Tibial nerve (tissue), 4 donors: ENCODE data around the gene RAB1B. TPM values are rescaled to one million over a fixed set of nuclear protein-coding genes. Genes with fewer than 3 reads are reported as not detected.

Source experiments
- DNase-seq, 2 donors: peaks; one replicate each; pipeline ENCODE4 v3.0.0-alpha.2; 2019; ENCODE audit warnings: low spot score in 2 of 2
- H3K27ac ChIP-seq, 4 donors: fragments of 200-600 bp; sonication (generic) in 3 of 4; one replicate each; pipeline ENCODE4 v1.5.1; 2017 to 2019; ENCODE audit warnings: mild to moderate bottlenecking in 1 of 4
- H3K27me3 ChIP-seq, 2 donors: fragments of 200-600 bp; sonication (generic) in 1 of 2; one replicate each; pipeline versions ENCODE4 v1.5.1 to v1.6.0; 2017 to 2019
- H3K36me3 ChIP-seq, 3 donors: fragments of 200-600 bp; sonication (generic); one replicate each; pipeline ENCODE4 v1.5.1; 2018 to 2019
- H3K4me1 ChIP-seq, 4 donors: fragments of 200-600 bp; sonication (generic) in 3 of 4; one replicate each; pipeline ENCODE4 v1.5.1; 2017 to 2019
- H3K4me3 ChIP-seq, 4 donors: fragments of 200-600 bp; sonication (generic) in 3 of 4; one replicate each; pipeline ENCODE4 v1.5.1; 2017 to 2019; ENCODE audit warnings: mild to moderate bottlenecking in 1 of 4, moderate library complexity in 1 of 4
- H3K9me3 ChIP-seq, 4 donors: fragments of 200-600 bp; sonication (generic) in 3 of 4; one replicate each; pipeline ENCODE4 v1.5.1; 2017 to 2019
- EP300 ChIP-seq, 2 donors: sonication (generic); formaldehyde crosslinking; IDR thresholded peaks; one replicate each; pipeline ENCODE4 v1.6.1; 2017; ENCODE audit warnings: antibody characterized with exemption in 2 of 2, mild to moderate bottlenecking in 1 of 2
- POLR2A ChIP-seq, 2 donors: fragments of 450-650 bp; IDR thresholded peaks; one replicate each; pipeline ENCODE4 v1.6.1; 2017; ENCODE audit warnings: antibody characterized with exemption in 2 of 2, mild to moderate bottlenecking in 2 of 2, moderate library complexity in 2 of 2
- WGBS, 2 donors: methylation state at CpG; one replicate each; pipeline ENCODE4 v1.1.5; 2018; 5-methylcytosine and 5-hydroxymethylcytosine counted together
- total RNA-seq, 4 donors: library from RNA; depleted of rRNA; stranded (reverse); fragments of >200 nt; gene quantifications; one replicate each; pipeline ENCODE4 v1.1.0, GENCODE V29; 2016
- TF ChIP-seq, protein P1 (sequence below), 5 experiments: fragments of 200-600 bp in 3 of 5; fragments of 450-650 bp in 2 of 5; sonication (generic) in 3 of 5; IDR thresholded peaks; one replicate each; pipeline ENCODE4 v1.5.1; 2016 to 2019; ENCODE audit warnings: antibody characterized with exemption in 5 of 5, mild to moderate bottlenecking in 3 of 5, moderate library complexity in 2 of 5

Gene RAB1B
- total RNA-seq, 4 donors from 2014 or later, result 76.3 to 144 (median 96.8) TPM

DNA sequence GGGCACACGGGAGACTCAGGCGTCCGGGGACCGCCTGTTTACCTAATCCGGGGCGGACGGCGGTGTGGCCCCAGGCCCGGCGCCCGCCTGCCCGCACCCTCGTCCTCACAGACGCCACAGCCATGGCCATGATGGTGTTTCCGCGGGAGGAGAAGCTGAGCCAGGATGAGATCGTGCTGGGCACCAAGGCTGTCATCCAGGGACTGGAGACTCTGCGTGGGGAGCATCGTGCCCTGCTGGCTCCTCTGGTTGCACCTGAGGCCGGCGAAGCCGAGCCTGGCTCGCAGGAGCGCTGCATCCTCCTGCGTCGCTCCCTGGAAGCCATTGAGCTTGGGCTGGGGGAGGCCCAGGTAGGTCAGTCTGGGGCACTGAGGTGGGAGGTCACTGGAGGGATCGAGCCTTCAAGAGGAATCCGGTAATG, 10.0 kb upstream of the RAB1B start:
- no peaks in the 10 kb centered on the region for H3K9me3 ChIP-seq
- 4 to 5% methylated on average over 16 to 18 of the region's 28 CpGs for WGBS, 2 donors
- H3K4me3 ChIP-seq, result peak overlapping the region; percentile 71 to 87 (median 84)
- H3K4me1 ChIP-seq, result peaks cover 0 to 18% (median 4%) of the 10 kb centered on the region in 4 donors
- no peak for DNase-seq
- H3K27ac ChIP-seq, result peak overlapping the region; percentile 65 to 87 (median 83)
- H3K27me3 ChIP-seq, result no peaks in the 10 kb centered on the region
- H3K36me3 ChIP-seq, result peaks cover 0 to 40% (median 0%) of the 10 kb centered on the region in 3 donors
- TF ChIP-seq, protein P1, sequence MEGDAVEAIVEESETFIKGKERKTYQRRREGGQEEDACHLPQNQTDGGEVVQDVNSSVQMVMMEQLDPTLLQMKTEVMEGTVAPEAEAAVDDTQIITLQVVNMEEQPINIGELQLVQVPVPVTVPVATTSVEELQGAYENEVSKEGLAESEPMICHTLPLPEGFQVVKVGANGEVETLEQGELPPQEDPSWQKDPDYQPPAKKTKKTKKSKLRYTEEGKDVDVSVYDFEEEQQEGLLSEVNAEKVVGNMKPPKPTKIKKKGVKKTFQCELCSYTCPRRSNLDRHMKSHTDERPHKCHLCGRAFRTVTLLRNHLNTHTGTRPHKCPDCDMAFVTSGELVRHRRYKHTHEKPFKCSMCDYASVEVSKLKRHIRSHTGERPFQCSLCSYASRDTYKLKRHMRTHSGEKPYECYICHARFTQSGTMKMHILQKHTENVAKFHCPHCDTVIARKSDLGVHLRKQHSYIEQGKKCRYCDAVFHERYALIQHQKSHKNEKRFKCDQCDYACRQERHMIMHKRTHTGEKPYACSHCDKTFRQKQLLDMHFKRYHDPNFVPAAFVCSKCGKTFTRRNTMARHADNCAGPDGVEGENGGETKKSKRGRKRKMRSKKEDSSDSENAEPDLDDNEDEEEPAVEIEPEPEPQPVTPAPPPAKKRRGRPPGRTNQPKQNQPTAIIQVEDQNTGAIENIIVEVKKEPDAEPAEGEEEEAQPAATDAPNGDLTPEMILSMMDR (IDR thresholded peaks at IDR 0.05), result peak in 3 of 5 experiments; percentile 6 to 47 (median 24)
- no peak for TF ChIP-seq EP300 (IDR thresholded peaks at IDR 0.05)

DNA sequence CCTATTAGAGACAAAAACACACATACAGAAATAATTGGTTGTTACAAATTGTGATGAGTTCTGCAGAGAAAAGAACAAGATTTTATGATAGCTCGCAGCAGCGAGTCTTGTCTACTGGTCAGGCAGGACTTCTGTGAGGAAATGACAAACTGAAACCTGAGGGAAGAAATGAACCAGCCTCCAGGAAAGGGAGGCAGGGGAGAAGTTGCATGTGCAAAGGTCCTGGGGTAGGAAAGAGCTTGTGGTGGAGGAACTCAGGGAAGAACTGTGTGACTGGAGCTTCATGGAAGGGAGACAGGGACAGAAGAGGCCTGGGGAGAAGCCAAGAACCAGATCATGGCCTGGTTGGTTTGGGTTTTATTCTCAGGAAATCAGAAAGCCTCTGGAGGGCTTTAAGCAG, 9.2 kb upstream of the RAB1B start:
- no peak overlapping the region for H3K4me3 ChIP-seq
- WGBS, 2 donors, result 95 to 96% methylated on average over 2 of the region's 2 CpGs

DNA sequence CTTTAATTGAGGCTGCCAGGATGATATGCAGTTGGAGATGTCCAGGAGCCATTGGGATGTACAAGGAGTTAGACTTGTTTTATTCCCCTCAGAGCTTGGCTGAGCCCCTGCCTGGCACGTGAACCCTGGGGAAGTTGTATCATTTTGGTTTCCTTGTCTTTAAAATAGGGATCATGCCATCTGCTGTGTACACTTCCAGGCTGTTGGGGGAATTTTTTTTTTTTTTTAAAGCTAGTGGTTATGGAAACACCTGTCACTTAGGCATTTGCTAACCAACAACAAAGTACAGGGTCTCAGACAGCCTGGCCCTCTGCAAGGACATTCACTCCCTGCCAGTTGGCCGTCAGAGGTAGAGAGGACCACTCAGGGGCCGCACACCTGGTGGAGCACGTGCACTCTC, 8.5 kb upstream of the RAB1B start:
- peaks cover 0 to 18% (median 4%) of the 10 kb centered on the region in 4 donors for H3K4me1 ChIP-seq
- H3K9me3 ChIP-seq, result no peaks in the 10 kb centered on the region
- no peak overlapping the region for H3K4me3 ChIP-seq
- peaks cover 0 to 55% (median 0%) of the 10 kb centered on the region in 3 donors for H3K36me3 ChIP-seq
- H3K27me3 ChIP-seq, result no peaks in the 10 kb centered on the region
- 87 to 92% methylated on average over 4 of the region's 4 CpGs for WGBS, 2 donors
- no peak for DNase-seq
- H3K27ac ChIP-seq, result no peak overlapping the region
- TF ChIP-seq, protein P1 (IDR thresholded peaks at IDR 0.05), result no peak
- TF ChIP-seq POLR2A (IDR thresholded peaks at IDR 0.05) (no peak), EP300 (IDR thresholded peaks at IDR 0.05) (no peak)

More for the DNA sequence above, 9.2 kb upstream of the RAB1B start:
- TF ChIP-seq EP300 (IDR thresholded peaks at IDR 0.05) (no peak), POLR2A (IDR thresholded peaks at IDR 0.05) (no peak)
- TF ChIP-seq, protein P1 (IDR thresholded peaks at IDR 0.05), result no peak
- Histone ChIP-seq H3K27me3 (no peaks in the 10 kb centered on the region), H3K27ac (no peak overlapping the region), H3K4me1 (peaks cover 0 to 18% (median 4%) of the 10 kb centered on the region in 4 donors), H3K9me3 (no peaks in the 10 kb centered on the region), H3K36me3 (peaks cover 0 to 47% (median 0%) of the 10 kb centered on the region in 3 donors)
- DNase-seq, result no peak

DNA sequence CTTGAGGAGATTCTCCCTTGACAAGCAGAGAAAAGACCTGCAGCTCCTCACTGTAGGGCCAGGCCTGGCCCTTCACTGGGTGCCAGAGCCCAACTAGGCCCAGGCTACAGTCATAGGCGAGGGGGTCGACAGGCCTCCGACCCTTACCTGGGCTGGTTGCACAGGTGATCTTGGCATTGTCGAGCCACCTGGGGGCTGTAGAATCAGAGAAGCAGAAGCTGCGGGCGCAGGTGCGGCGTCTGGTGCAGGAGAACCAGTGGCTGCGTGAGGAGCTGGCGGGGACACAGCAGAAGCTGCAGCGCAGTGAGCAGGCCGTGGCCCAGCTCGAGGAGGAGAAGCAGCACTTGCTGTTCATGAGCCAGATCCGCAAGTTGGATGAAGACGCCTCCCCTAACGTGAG, 6.9 kb upstream of the RAB1B start:
- 83 to 88% methylated on average over 15 to 16 of the region's 16 CpGs for WGBS, 2 donors
- TF ChIP-seq EP300 (IDR thresholded peaks at IDR 0.05), result no peak
- TF ChIP-seq, protein P1 (IDR thresholded peaks at IDR 0.05), result no peak
- TF ChIP-seq POLR2A (IDR thresholded peaks at IDR 0.05), result no peak
- H3K9me3 ChIP-seq, result no peaks in the 10 kb centered on the region
- H3K27me3 ChIP-seq, result no peaks in the 10 kb centered on the region
- H3K4me1 ChIP-seq, result peaks cover 0 to 23% (median 4%) of the 10 kb centered on the region in 4 donors
- no peak for DNase-seq
- no peak overlapping the region for H3K27ac ChIP-seq
- H3K36me3 ChIP-seq, result peaks cover 0 to 68% (median 0%) of the 10 kb centered on the region in 3 donors
- H3K4me3 ChIP-seq, result no peak overlapping the region

DNA sequence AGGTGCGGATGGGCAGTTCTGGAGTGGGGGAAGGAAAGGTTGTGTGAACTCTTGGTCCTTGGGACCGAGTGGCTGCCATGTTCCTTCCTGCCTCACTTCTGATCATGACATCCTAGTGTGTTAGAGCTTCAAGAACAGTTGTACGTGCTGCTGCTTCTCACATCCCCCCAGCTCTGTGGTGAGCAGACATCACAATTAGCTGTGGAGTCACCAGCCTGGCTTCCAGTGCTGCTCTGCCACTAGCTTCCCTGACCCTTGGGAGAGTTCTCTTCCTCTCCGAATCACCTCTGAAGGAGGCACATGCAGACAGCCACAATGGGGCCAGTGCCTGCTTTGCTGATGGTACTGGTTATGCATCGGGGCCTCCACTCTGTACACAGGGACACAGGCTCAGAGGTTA, 6.2 kb upstream of the RAB1B start:
- H3K27me3 ChIP-seq, result no peaks in the 10 kb centered on the region
- WGBS, 2 donors, result 90 to 91% methylated on average over 5 of the region's 5 CpGs
- H3K4me3 ChIP-seq, result no peak overlapping the region
- H3K4me1 ChIP-seq, result peaks cover 0 to 23% (median 10%) of the 10 kb centered on the region in 4 donors
- H3K27ac ChIP-seq, result no peak overlapping the region
- peaks cover 0 to 68% (median 0%) of the 10 kb centered on the region in 3 donors for H3K36me3 ChIP-seq
- no peaks in the 10 kb centered on the region for H3K9me3 ChIP-seq
- DNase-seq, result no peak
- no peak for TF ChIP-seq EP300 (IDR thresholded peaks at IDR 0.05)
- TF ChIP-seq, protein P1 (IDR thresholded peaks at IDR 0.05), result no peak
